Ishikawa (cell line): Measurements from ENCODE around the gene LYZL1.

Experiments
- CEBPB ChIP-seq: IDR thresholded peaks from 2 replicates; pipeline ENCODE4 v1.6.1; 2012
- CREB1 ChIP-seq: IDR thresholded peaks from 2 replicates; pipeline ENCODE4 v1.6.1; 2012; ENCODE audit warnings: low read depth
- EP300 ChIP-seq: IDR thresholded peaks from 2 replicates; pipeline ENCODE4 v1.6.1; 2012; ENCODE audit warnings: borderline replicate concordance
- NFIC ChIP-seq: IDR thresholded peaks from 2 replicates; pipeline ENCODE4 v1.6.1; 2012
- RAD21 ChIP-seq: IDR thresholded peaks from 2 replicates; pipeline ENCODE4 v1.6.1; 2012; ENCODE audit warnings: low read depth
- TAF1 ChIP-seq: IDR thresholded peaks from 2 replicates; pipeline ENCODE4 v1.6.1; 2012; ENCODE audit warnings: low read depth, mild to moderate bottlenecking
- TCF12 ChIP-seq: IDR thresholded peaks from 2 replicates; pipeline ENCODE4 v1.6.1; 2012; ENCODE audit warnings: low read depth
- TEAD4 ChIP-seq: IDR thresholded peaks from 2 replicates; pipeline ENCODE4 v1.6.1; 2012
- YY1 ChIP-seq: IDR thresholded peaks from 2 replicates; pipeline ENCODE4 v1.6.1; 2012; ENCODE audit warnings: low read depth
- ZBTB7A ChIP-seq: IDR thresholded peaks from 2 replicates; pipeline ENCODE4 v1.6.1; 2012; ENCODE audit warnings: low read depth
- TF ChIP-seq, protein P1 (sequence below): IDR thresholded peaks from 2 replicates; pipeline ENCODE4 v1.6.1; 2012
- TF ChIP-seq, protein P2 (sequence below): IDR thresholded peaks from 2 replicates; pipeline ENCODE4 v1.6.1; 2012; ENCODE audit warnings: low read depth, mild to moderate bottlenecking

GRCh38 chr10:29355411-29355991 is 66.6 kb downstream of the LYZL1 start:
- TF ChIP-seq ZBTB7A (no peak), TCF12 (no peak), CREB1 (no peak), NFIC (no peak), YY1 (no peak), EP300 (no peak), TAF1 (no peak), CEBPB (no peak), RAD21 (no peak), TEAD4 (no peak)
- TF ChIP-seq, protein P1, sequence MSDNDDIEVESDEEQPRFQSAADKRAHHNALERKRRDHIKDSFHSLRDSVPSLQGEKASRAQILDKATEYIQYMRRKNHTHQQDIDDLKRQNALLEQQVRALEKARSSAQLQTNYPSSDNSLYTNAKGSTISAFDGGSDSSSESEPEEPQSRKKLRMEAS: no peak
- TF ChIP-seq, protein P2, sequence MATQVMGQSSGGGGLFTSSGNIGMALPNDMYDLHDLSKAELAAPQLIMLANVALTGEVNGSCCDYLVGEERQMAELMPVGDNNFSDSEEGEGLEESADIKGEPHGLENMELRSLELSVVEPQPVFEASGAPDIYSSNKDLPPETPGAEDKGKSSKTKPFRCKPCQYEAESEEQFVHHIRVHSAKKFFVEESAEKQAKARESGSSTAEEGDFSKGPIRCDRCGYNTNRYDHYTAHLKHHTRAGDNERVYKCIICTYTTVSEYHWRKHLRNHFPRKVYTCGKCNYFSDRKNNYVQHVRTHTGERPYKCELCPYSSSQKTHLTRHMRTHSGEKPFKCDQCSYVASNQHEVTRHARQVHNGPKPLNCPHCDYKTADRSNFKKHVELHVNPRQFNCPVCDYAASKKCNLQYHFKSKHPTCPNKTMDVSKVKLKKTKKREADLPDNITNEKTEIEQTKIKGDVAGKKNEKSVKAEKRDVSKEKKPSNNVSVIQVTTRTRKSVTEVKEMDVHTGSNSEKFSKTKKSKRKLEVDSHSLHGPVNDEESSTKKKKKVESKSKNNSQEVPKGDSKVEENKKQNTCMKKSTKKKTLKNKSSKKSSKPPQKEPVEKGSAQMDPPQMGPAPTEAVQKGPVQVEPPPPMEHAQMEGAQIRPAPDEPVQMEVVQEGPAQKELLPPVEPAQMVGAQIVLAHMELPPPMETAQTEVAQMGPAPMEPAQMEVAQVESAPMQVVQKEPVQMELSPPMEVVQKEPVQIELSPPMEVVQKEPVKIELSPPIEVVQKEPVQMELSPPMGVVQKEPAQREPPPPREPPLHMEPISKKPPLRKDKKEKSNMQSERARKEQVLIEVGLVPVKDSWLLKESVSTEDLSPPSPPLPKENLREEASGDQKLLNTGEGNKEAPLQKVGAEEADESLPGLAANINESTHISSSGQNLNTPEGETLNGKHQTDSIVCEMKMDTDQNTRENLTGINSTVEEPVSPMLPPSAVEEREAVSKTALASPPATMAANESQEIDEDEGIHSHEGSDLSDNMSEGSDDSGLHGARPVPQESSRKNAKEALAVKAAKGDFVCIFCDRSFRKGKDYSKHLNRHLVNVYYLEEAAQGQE: no peak
